GM10266 (cell line): ENCODE measurements around the gene BCCIP.

ENCODE experiments used
- DNase-seq: peaks from one replicate; pipeline ENCODE4 v3.0.0; 2012; ENCODE audit errors: extremely low spot score
- CTCF ChIP-seq: IDR thresholded peaks from 2 replicates; pipeline ENCODE4 v1.5.1; 2012; ENCODE audit warnings: mild to moderate bottlenecking, low read depth; ENCODE audit not compliant: control insufficient read depth, insufficient read depth; ENCODE audit errors: missing control alignments

BCCIP gene

DNA sequence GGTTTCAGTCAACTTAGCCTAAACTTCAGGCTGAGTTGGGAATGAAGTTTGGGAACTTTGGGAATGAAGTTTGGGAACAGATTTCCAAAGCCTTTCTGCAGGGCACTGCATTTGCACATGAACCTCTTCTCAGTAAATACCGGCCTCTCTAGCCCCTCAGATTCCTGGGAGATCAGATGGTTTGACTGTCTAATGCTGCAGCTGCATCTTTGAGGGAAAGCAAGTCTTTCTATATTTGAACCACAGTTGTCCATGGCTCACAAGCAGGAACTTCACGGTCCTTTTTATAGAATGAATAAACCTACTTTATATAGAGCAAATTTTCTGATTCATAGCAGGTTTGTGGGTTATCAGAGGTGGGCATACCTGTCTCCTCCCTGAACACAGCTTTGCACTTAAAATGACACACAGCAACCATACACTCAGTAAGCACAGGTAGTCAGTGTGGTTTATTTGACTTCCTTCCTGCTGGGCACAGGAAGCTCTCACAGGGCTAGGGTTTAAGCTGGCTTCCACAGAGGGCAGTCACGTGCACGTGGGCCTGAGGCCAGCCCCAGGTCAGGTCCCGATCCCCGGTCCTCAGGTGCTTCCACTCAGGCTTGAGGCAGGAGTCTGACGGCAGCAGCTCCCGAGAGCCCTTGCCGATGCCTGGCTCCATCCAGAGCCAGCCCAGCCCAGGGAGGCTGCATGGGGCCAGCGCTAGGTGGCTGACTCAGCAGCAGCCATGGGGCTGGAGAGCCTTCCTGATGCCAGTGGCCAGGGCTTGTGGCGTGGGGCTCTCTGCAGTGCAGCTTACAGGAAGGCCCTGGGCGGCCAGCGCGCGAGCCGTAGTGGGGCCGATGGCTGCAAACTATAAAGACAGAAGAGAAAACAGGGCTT, 35.0 kb upstream of the BCCIP start:
- TF ChIP-seq CTCF, result no peak
- no peak for DNase-seq

GRCh38 chr10:125792342-125793300, 30.7 kb upstream of the BCCIP start:
- TF ChIP-seq CTCF, result no peak
- DNase-seq, result no peak

DNA sequence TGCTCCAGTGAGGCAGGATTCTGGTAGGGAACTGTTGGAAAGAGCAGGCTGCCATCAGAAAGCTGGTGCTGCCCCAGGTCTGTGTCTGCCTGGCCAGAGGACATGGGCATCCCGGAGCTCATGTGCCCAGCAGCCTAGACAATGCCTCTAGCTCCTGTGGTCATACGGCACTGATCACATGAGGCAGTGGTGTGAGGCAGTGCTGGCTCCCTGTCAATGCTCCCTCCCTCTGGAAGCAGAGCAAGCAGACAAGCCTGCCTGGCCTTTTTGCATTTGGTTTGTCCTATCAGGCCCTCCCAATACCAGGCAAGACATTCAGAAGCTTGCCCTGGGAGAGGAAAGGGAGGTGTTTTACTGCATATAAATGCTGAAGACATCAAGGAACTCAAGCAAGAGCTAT, 28.2 kb upstream of the BCCIP start:
- DNase-seq, result no peak
- TF ChIP-seq CTCF, result no peak

DNA sequence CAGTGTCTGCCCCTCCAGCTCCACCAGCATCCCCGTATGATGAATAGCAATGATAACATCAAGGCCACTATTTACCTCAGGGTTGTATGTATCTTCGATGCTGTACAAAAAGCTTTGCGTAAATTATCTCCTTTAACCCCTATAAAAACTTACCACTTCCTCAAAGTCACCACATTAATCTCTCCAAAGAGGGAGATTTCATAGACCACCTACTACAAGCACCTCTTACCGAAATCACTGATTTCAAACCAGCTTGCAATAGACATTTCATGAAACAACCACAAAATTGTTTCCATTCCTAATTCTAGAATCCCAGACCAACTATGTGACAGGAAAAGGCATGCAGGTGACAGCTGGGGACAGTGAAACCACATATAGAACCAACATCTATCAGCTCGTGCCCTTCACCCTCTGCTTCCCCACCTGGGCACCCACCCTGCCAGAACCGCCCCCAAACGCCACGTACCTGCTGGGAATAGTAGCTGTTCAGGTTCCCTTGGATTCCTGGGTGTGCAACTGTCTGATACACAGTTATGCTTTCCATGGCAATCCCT, 27.6 kb upstream of the BCCIP start:
- no peak for TF ChIP-seq CTCF
- no peak for DNase-seq

DNA sequence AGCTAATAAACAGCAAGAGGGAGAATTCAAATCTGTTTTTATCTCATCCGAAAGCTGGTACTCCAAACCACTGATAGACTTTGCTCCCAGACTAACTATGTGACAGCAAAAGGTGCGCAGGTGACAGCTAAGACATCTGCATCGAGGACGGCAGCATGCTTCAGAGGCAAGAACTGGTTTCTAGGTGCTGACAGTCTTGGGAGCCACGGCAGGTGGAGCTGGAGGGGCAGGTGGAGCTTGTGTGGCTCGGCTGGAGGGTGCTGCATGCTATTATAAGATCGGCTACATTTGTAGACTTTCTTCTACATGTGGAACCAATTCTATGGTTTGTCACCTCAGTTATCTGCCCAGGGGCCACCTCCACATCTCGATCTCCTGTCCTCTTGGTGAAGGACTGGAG, 25.9 kb upstream of the BCCIP start:
- TF ChIP-seq CTCF, result no peak

GRCh38 chr10:125797994-125798662, 25.2 kb upstream of the BCCIP start:
- TF ChIP-seq CTCF, result no peak
- no peak for DNase-seq

More for the DNA sequence above, 25.9 kb upstream of the BCCIP start:
- DNase-seq, result no peak
